Right kidney (tissue), 9 donors: ENCODE measurements around the gene SLC2A1.

Experiments used
- DNase-seq: peaks from one replicate; pipeline ENCODE4 v3.0.0-alpha.2; 2016
- long read RNA-seq, 8 donors: transcript quantifications; one replicate each; lab custom pipeline, GENCODE V29; 2026

SLC2A1 gene
- long read RNA-seq, donor 1, transcript SLC2A1-203 (10 exons, 3,670 nt) = major isoform, 7 of 18 reads
- long read RNA-seq, donor 1, partial matches to known transcripts = 11 of 18 reads
- long read RNA-seq, donor 1, other reads (novel, unspliced or antisense) = 0 of 18 reads
- long read RNA-seq, donor 2, partial matches to known transcripts = 0 of 3 reads
- long read RNA-seq, donor 2, other reads (novel, unspliced or antisense) = 0 of 3 reads
- long read RNA-seq, donor 3, partial matches to known transcripts = 0 of 1 reads
- long read RNA-seq, donor 3, other reads (novel, unspliced or antisense) = 0 of 1 reads
- long read RNA-seq, donor 4, transcript SLC2A1-203 (10 exons, 3,670 nt) = major isoform, 6 of 6 reads
- long read RNA-seq, donor 4, partial matches to known transcripts = 0 of 6 reads
- long read RNA-seq, donor 4, other reads (novel, unspliced or antisense) = 0 of 6 reads
- long read RNA-seq, donor 5, partial matches to known transcripts = 0 of 3 reads
- long read RNA-seq, donor 5, other reads (novel, unspliced or antisense) = 0 of 3 reads
- long read RNA-seq, donor 6, partial matches to known transcripts = 5 of 10 reads
- long read RNA-seq, donor 6, other reads (novel, unspliced or antisense) = 0 of 10 reads
- long read RNA-seq, donor 7, transcript SLC2A1-203 (10 exons, 3,670 nt) = major isoform, 8 of 18 reads
- long read RNA-seq, donor 7, partial matches to known transcripts = 7 of 18 reads
- long read RNA-seq, donor 7, other reads (novel, unspliced or antisense) = 0 of 18 reads
- long read RNA-seq, donor 8, transcript SLC2A1-203 (10 exons, 3,670 nt) = major isoform, 6 of 6 reads
- long read RNA-seq, donor 8, partial matches to known transcripts = 0 of 6 reads
- long read RNA-seq, donor 8, other reads (novel, unspliced or antisense) = 0 of 6 reads

DNA sequence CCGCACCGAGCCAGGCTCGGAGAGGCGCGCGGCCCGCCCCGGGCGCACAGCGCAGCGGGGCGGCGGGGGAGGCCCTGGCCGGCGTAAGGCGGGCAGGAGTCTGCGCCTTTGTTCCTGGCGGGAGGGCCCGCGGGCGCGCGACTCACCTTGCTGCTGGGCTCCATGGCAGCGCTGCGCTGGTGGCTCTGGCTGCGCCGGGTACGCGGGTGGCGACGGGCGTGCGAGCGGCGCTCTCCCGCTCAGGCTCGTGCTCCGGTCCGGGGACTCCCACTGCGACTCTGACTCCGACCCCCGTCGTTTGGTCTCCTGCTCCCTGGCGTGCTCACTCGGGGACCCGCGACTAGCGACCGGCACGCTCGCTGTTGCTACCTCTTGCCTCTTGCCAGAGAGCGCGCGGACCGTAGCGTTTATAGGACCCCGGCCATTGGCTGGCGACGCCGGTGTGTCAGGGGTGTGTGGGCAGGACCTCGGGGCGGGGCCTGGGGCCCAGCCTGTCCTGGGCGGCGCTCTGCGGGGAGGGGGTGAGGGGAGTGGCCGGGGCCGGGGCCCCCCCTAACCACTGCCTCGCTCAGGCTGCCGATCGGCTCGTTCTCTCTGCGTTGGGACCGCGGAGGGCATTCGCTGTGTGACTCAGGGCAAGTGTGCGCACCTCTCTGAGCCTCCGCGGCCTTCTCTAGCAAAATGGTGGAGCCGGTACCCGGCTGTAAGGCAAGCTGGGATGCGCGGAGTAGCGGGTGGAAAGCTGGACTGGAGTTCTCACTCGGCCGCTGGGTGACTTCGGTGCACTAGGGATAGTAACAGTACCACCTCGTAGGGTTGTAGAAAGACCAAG is at the start of gene SLC2A1:
SLC2A1 (minus strand) TSS at position 381 of the 832 bp plus-strand sequence; CDS start at position 164, 217 bp downstream.
- peak; percentile 94 for DNase-seq

DNA sequence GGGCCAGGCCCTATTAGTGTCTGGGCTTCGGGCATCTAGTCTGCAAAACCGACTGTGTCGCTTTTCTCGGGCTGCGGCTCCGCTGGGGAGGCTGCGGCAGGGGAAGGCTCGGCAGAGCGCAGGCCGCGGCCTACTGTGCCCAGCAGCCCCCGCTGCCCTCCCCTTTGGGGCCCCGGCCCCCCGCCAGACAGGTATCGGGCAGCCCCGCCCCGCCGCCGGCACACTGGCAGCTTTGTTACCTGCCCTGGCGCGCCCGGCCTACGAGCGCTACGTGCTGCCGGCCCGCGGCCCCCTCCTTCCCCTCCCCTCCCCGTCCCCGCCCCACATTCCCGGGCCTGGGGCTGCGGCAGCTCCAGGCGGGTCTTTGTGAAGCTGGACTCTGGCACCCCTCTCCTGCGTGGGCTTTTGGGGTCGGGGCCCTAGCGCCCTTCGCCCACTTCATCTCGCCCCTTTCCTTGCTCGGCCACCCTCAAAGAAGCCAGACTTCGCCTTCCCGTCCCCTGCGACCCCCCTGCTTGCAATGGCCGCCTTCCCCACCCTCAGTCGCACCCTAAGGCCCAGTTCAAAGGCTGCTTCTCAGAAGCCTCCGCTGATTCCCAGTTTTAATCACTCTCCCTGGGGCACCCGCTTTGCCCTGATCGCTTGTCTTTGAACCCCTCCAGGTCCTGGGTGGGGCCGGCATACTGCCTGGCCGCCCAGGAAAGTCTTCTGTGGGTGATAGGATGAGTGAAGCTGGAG is 48.9 kb upstream of the SLC2A1 start:
- DNase-seq = peak; percentile 64

DNA sequence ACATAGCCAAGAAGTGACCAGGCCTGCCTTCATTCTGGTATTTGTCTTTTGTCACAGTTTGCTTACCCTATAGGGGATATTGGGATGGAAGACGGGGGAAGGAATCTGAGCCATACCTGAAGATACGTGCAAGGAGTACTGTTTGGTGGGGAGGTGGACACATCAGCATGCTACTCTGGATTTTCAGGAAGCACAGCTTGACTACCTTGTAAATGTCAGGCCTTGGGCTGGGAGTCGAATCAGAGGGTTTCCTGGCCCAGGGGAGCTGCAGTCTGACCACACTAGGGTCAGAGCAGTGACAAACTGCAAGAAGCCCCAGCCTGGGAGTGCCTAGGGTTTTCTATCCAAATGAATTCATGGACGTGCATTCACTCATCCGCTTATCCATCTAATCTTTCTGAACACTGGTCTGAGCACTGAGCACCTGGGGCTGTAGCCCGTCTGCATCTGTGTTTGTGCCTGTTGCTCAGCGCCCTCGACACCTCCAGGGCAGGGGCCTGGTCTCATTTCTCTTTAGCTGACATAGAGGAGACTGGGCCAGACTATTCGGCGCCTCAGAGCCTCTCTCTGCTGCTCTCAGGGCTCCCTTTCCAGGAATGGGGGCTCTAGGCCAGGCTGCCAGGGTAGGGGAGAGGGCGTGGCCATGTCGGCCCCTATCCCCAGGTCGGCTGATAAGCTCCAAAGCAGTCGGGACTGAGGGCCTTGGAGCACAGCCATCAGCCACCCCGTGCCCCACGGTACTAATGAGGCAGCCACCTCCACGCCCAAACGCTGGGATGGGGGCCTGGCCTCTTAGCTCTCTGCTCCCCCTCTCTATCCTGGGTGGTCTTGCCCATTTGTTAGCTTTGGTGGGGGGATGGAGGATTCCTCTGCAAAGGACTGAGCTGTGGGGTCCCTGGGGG is 47.0 kb upstream of the SLC2A1 start:
- peak; percentile 33 for DNase-seq

DNA sequence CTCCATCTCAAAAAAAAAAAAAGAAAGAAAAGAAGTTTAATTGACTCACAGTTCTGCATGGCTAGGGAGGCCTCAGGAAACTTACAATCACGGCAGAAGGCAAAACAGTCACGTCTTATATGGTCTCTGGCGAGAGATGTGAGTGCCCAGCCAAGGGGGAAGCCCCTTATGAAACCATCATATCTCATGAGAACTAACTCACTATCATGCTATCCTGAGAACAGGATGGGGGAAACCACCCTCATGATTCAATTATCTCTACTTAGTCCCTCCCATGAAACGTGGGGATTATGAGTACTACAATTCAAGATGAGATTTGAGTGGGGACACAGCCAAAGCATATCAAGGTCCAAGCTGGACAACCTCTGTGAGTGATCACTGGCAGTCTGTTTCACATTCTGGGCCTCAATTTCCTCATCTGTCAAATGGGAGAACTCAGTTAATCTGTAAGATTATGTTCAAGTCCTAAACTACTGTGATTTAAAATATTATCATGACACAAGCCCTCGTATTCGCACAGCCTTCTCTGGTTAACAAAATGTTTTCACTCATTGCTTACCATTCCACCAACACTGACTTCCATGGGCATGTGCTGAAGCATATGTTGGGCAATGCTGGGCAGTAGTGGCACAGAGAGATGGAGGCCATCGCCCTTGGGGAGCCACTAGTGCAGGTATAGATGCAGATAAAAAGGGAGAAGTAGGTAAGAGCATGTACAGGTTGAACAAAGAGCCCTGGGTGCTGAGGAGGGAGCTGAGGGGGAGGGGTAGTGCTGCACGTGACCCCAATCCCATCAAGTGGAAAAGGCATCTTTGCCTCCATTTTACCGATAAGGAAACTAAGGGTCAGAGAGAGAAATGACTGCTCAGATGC is 46.2 kb upstream of the SLC2A1 start:
- no peak for DNase-seq

DNA sequence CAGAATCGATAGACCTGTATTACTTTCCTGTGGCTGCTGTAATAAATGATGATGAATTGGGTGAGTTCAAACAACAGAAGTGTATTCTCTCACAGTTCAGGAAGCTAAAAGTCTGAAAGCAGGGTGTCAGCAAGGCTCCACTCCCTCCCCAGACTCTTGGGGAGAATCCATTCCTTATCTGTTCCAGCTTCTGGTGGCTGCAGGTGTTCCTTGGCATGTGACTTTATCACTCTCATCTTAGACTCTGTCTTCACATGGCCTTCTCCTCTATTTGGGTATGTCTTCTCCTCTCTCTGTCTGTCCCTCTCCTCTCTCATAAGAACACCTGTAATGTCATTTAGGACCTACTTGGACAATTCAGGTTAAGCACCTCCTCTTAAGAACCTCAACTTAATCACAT is 44.1 kb upstream of the SLC2A1 start:
- no peak for DNase-seq

DNA sequence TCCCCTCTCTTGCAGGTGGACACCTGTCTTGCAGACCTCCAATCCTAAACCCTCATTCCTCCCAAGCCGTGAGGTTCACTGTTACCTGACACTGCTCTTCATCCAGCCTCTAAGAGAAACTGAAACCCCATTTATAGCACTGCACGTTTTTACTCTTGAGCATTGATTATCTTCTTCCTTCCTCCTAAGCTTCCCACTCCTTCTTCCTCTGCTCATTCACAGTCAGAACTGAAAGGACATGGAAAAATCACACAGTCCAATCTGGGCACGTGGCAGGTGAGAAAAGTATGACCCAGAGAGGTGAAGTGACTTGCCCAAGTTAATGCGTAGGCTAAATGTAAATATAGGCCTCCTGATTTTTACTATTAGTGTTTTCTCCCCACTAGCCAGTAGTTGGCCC is 43.4 kb upstream of the SLC2A1 start:
- no peak for DNase-seq

DNA sequence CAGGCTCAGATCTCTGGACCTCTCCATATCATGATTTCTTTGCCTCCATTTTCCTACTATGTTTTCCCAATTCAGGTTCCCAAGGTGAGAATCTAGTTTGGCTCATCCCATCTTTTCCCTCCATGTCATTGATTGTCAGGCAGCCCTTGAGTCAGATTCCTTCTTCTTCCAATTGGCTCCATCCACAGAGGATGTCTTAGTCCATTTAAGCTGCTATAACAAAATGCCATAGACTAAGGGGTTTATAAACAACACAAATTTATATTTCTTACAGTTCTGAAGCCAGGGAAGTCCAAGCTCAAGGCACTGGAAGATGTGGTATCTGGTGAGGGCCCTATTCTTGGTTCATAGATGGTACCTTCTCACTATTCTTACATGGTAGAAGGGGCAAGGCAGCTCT is 42.8 kb upstream of the SLC2A1 start:
- DNase-seq = no peak

DNA sequence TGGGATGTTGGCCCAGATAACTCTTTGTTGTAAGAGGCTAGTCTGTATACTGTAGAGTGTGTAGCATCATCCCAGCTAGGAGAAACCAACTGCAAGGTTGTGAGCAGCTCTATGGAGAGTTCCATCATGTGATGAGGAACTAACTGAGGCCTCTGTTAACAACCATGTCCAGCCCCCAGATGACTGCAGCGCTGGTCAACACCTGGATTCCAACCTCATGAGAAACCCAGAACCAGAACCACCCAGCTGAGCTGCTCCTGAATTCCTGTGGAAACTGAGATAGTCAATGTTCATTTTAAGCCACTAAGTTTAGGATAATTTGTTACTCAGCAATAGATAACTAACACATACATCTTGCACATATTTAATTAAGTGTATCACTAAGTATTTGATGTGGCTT is 41.6 kb upstream of the SLC2A1 start:
- no peak for DNase-seq

DNA sequence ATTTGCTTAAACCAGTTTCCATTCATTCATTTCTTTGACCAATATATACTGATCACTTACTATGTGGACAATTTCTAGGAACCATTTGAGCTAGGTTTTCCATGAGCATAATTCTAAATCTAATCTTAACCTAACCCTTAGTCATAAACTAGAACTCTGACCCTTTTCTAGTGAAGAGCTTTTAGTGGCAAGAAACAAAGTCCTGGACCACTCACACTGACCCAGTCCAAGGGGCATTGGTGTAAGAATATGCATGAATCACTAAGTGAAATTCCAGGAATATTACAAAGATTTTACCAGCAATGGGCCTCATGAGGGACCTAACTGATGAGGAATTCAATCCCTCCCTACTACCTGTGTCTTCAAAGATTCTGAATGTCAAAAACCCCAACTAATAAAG is 40.6 kb upstream of the SLC2A1 start:
- no peak for DNase-seq

DNA sequence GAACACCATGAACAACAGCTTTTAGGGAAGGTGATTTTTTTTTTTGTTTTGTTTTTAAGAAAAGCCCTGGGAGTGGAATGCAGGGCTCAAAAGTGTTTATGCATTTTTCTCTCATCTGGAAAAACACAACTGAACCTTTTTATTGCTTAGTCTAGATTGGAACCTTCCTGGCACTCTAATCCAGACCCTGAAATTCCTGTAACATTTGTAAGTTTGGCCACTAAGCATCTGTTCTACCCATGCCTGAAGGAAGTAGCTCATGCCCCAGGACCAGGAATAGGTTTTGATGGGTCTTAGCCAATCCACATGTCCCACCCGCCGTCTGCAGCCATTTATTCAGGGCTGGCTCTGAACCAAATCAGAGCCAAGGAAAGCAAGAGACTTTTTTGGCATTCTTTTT is 39.7 kb upstream of the SLC2A1 start:
- no peak for DNase-seq

DNA sequence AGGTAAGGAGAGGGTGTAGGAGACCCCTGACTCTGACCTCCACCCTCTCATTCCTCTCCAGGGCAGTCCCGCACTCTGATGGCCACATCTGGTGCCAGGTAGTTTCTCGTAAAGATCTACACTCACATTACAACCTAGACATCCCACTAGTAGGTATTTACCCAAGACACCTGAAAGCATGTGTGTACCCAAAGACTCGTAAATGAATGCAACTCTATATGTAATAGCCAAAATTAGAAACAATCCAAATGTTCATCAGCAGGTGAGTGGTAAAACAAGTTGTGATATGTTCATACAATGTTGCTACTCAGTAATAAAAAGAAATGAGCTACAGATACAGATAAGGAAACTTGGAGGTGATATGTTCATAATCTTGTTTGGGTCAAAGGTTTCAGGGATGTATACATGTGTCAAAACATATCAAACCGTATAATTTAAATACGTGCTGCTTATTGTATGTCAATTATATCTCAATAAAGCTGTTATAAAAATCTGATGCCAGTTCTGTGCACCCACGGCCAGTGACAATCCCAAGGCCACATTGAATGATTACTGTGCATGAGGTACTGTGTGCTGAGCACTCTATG is 37.8 kb upstream of the SLC2A1 start:
- DNase-seq = no peak

DNA sequence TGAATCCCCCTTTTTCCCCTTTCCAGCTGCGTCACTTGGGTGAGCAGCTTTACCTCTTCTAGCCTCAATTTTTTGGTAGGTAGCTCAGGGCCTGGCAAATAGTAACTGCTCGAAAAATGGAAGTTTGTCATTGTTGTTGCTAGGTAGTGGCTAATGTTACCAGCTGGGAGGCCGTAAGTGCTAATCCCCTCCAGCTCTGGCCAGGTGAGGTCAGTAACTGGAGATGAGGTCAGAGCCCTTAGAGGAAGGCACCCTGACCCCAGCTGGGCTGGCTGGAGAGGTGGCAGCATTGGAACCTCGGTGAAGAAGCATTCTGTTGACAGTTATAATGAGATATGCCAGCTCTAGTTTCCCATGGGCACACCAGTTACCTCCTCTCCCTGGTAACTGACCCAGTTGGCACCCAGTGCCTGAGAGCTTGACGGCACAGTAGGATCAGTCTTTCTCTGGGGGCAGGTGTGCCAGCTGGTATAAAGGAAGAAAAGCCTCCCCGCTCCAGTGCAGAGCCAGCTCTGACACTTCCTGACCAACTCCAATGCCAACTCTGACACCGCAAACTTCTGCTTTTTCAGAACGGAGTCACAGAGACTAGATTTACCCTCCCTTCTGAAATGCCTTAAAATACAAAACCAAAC is 35.0 kb upstream of the SLC2A1 start:
- no peak for DNase-seq

DNA sequence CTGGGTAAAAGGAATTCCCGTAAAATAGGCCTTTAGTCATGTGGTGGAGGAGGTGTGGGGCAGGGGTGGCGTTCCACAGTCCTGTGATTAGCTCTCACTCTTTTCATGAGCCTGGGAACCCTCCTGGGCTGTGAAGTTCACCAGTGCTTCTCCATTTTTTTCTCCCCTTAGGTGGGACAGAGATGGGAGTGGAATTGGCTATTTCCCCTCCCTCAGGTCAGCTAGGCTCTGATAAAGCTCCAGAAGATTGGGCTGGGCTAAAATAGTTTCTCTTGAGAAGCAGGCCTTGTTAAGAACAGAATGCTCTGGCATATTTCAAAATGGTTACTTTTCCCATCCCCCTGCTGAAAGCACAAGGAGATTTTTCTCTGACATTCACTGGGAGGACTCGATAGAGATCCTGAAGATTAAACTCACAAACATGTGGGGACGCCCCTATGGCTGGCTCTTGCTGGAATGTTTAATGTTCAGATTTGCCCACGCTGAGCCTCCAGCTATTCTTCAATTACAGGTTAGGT is 33.4 kb upstream of the SLC2A1 start:
- DNase-seq = no peak

DNA sequence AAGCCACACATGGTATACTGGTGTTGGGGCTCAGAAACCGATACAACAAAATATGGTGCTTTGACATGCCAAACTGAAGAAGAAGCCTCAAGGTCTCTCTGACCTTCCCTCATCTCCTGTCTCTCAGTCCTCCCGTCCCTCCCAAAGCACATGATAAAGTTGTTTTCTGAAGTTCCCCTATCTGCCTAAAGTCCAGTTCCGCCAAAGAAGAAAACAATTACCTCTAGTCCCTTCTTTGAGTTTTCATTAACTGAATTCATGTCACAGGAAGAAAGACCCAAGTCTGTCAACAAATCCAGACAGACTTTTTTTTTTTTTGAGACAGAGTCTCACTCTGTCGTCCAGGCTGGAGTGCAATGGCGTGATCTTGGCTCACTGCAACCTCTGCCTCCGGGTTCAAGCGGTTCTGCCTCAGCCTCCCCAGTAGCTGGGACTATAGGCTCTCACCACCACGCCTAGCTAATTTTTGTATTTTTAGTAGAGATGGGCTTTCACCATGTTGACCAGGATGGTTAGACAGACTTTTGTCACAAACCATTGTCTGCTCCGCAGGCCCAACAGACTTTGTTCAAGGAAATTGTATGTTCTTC is 32.2 kb upstream of the SLC2A1 start:
- DNase-seq = no peak

DNA sequence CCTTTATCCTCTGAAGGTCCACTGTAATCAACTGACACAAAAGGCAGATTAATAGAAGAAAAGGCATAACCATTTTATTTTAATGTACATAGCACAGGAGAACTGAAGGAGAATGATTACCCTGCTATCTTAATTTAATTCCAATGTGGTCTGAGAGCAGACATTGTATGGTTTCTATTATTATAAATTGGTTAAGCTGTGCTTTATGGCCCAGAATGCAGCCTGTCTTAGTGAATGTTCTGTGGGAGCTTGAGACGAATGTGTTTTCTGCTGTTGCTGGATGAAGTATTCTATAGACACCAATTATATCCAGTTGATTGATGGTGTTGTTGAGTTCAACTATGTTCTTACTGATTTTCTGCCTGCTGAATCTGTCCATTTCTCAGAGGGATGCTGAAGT is 25.0 kb upstream of the SLC2A1 start:
- DNase-seq = no peak

DNA sequence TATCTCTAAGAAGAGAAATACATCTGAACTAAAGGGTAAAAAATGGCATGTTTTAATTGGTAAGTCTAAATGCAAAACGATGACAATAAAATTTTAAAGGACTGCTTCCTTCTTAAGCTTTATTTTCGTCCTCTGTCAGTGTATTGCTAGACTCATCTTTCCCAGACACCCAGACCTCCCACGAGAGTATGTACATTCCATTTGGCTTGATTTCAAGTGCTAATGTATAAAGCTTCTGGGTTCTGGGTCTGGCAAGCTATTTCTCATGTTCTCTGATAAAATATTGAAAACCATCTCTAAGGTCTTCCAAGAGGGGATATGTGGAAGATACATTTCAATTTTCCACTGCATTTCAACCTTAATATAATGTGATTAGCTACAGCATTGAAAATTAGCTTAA is 24.6 kb upstream of the SLC2A1 start:
- no peak for DNase-seq

DNA sequence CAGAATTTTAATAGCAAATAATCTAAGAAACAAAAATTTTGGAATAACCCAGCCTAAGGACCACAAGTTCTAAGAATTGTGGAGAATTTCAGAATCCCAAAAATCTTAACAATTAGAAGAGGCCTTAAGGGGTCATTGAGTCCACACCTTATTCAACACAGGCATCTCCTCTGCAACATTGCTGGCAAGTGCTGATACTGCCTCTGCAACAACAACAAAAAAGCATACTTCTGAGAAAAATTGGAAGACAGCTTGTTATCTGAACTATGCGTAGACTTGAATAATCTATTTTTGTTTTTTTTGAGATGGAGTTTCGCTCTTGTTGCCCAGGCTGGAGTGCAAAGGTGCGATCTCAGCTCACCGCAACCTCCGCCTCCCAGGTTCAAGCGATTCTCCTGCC is 24.0 kb upstream of the SLC2A1 start:
- DNase-seq = no peak

DNA sequence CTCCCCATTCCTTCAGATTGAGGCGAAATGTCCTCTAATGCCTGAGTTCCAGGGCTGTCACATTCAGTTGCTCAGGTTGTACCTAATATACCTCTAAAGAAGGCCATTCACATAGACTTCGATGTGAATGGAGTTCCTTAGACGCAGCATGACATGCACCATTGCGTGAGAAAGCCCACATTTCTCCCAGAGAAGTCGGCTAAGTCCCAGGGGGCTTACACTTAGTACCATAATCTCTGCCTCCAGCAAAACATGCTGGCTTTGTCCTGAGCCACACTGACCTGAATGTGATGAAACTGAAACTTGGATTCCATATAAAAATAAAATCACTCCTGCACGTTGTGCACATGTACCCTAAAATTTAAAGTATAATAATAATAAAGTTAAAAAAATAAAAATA is 23.2 kb upstream of the SLC2A1 start:
- DNase-seq = no peak
